Spleen (tissue), 7 donors: Measurements from ENCODE around the gene GJA3.

ENCODE experiments used
- CTCF ChIP-seq, 11 experiments: fragments of 200-600 bp in 7 of 11; fragments of 450-650 bp in 4 of 11; sonication (generic) in 4 of 11; IDR thresholded peaks in 8 of 11; conservative IDR thresholded peaks in 3 of 11; 1 replicate in 7 of 11; 2 replicates in 4 of 11; pipeline versions ENCODE4 v1.4.0 to v1.8.0; 2016 to 2021; ENCODE audit warnings: antibody characterized with exemption in 11 of 11, inconsistent platforms in 4 of 11, mild to moderate bottlenecking in 1 of 11
- POLR2A ChIP-seq, 3 donors: fragments of 450-650 bp; IDR thresholded peaks; one replicate each; pipeline ENCODE4 v1.5.1; 2017; ENCODE audit warnings: antibody characterized with exemption in 3 of 3, mild to moderate bottlenecking in 1 of 3
- donor health status: DM: no; HTN: no; CAD: no; lungs with moderate emphysema.
- donor health status: DM: no; HTN: no; CAD: no.
- donor health status: DM: no; HTN: no; CAD: no.

DNA sequence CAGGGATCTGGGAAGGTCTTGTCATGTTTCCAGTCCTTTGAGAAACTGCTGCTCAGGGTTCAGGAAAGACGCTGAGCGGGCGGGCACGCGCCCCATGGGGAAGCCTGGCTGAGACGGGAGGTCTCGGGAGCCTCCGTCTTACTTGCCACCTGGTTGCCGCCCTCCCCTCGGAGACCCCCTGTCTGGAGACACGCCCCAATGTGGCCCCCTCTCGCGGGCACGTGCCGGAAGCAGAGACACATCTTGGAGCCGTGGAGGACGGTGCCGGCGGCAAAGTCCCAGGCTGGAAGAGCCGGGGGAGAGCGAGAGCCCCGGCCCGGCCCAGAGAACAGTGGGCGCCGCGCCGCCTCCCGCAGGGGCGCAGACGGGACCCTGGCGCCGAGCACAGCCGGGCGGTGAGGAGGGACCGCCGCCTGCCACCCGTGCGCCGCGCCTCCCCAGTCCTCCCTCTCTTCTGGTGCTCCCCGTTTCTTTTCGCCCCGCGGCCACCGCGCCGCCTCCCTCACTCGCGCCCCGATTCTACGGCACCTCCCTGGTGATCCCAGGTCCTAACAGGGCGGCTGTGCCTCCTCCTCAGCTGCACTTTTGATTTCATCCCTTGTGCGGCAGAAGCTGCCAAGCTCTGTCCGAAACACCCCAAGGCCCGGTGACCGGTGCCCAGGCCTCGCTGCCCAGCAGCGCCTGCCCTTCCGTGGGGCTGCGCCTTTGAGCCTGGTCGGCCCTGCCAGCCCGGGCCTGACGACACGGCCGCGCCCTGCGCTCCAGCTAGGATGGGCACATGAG, 16.4 kb upstream of the GJA3 start:
- TF ChIP-seq CTCF (IDR thresholded peaks at IDR 0.05 in 8 of 11, conservative IDR thresholded peaks at IDR 0.05 in 3 of 11) (no peak), POLR2A (IDR thresholded peaks at IDR 0.05) (no peak)
